ENCODE results near the gene PRAMEF20.
"Not testable (repeated sequence)": the region's sequence is repeated elsewhere in the genome, so short reads cannot be mapped to it uniquely, and the experiment has no call there.

Gene PRAMEF20

GRCh38 chr1:13432251-13432650, 22.0 kb downstream of the PRAMEF20 start:
- no peak for DNase-seq (ENCODE audit: low read depth)
- no peak for TF ChIP-seq CTCF (conservative IDR thresholded peaks at IDR 0.05; ENCODE audit: control insufficient read depth, insufficient read depth, low read depth, low read length)

GRCh38 chr1:13433694-13434358, 23.6 kb downstream of the PRAMEF20 start:
- not testable (repeated sequence) for H3K4me3 ChIP-seq (ENCODE audit: control insufficient read depth, low read depth, low read length); DNase-seq (ENCODE audit: low read depth)

More at GRCh38 chr1:13432251-13432650, 22.0 kb downstream of the PRAMEF20 start:
- no peak overlapping the region for H3K4me3 ChIP-seq (ENCODE audit: control insufficient read depth, low read depth, low read length)

- TF ChIP-seq CTCF (conservative IDR thresholded peaks at IDR 0.05; ENCODE audit: control insufficient read depth, insufficient read depth, low read depth, low read length): no peak
- no peak overlapping the region for H3K4me3 ChIP-seq (ENCODE audit: control insufficient read depth, low read depth, low read length)
- no peak for DNase-seq (ENCODE audit: low read depth)
Measured at GRCh38 chr1:13435458-13435857, 25.2 kb downstream of the PRAMEF20 start.

- H3K4me3 ChIP-seq (ENCODE audit: control insufficient read depth, low read depth, low read length); DNase-seq (ENCODE audit: low read depth): not testable (repeated sequence)
Measured at GRCh38 chr1:13439104-13439783, 29.0 kb downstream of the PRAMEF20 start.

GRCh38 chr1:13443335-13443979, 33.2 kb downstream of the PRAMEF20 start:
- no peak for TF ChIP-seq CTCF (conservative IDR thresholded peaks at IDR 0.05; ENCODE audit: control insufficient read depth, insufficient read depth, low read depth, low read length)
- DNase-seq (ENCODE audit: low read depth): no peak
- no peak overlapping the region for H3K4me3 ChIP-seq (ENCODE audit: control insufficient read depth, low read depth, low read length)

- H3K4me3 ChIP-seq (ENCODE audit: control insufficient read depth, low read depth, low read length): no peak overlapping the region
- DNase-seq (ENCODE audit: low read depth): no peak
- TF ChIP-seq CTCF (conservative IDR thresholded peaks at IDR 0.05; ENCODE audit: control insufficient read depth, insufficient read depth, low read depth, low read length): no peak
Measured at GRCh38 chr1:13450204-13450603, 40.0 kb downstream of the PRAMEF20 start.

- no peak overlapping the region for H3K4me3 ChIP-seq (ENCODE audit: control insufficient read depth, low read depth, low read length)
- TF ChIP-seq CTCF (conservative IDR thresholded peaks at IDR 0.05; ENCODE audit: control insufficient read depth, insufficient read depth, low read depth, low read length): no peak
- DNase-seq (ENCODE audit: low read depth): no peak
Measured at GRCh38 chr1:13451399-13451965, 41.2 kb downstream of the PRAMEF20 start.

All from fibroblast of mammary gland (primary cell).